Measurements from ENCODE around the gene TULP4.

DNA sequence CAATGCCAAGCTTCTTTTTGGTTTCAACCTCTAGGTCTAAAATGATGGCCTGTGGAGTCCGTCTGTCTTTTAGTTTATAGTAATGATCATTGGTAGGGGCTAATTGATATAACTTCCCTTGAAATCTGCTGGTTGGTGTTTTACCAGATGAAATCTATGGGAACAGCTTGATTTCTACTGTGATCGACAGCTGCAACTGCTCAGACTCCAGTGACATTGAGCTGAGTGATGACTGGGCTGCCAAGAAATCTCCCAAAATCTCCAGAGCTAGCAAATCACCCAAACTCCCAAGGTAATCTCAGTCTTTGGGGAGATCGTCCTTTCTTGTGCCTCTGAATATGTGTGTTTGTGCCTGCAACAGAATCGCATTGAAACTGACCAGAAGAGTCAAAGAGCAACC, 177.2 kb downstream of the TULP4 start:
- TF ChIP-seq, protein P1, sequence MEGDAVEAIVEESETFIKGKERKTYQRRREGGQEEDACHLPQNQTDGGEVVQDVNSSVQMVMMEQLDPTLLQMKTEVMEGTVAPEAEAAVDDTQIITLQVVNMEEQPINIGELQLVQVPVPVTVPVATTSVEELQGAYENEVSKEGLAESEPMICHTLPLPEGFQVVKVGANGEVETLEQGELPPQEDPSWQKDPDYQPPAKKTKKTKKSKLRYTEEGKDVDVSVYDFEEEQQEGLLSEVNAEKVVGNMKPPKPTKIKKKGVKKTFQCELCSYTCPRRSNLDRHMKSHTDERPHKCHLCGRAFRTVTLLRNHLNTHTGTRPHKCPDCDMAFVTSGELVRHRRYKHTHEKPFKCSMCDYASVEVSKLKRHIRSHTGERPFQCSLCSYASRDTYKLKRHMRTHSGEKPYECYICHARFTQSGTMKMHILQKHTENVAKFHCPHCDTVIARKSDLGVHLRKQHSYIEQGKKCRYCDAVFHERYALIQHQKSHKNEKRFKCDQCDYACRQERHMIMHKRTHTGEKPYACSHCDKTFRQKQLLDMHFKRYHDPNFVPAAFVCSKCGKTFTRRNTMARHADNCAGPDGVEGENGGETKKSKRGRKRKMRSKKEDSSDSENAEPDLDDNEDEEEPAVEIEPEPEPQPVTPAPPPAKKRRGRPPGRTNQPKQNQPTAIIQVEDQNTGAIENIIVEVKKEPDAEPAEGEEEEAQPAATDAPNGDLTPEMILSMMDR (IDR thresholded peaks at IDR 0.05): no peak
- TF ChIP-seq POLR2A (IDR thresholded peaks at IDR 0.05): no peak
- TF ChIP-seq POLR2AphosphoS5 (IDR thresholded peaks at IDR 0.05): no peak
